HG03558 (cell line): ENCODE measurements around the gene CD96.
A peak's percentile ranks its signal among the peaks of the same experiment; 100 is the strongest.
"Not testable (repeated sequence)": the region's sequence is repeated elsewhere in the genome, so short reads cannot be mapped to it uniquely, and the experiment has no call there.

Experiments used
- ATAC-seq: cut with Tn5 transposase; IDR thresholded peaks from one replicate; pipeline ENCODE4 v1.9.1; 2021; ENCODE audit warnings: moderate number of reproducible peaks; ENCODE audit not compliant: unreplicated experiment; ENCODE audit errors: extremely low read depth

CD96 gene

GRCh38 chr3:111548092-111548491 is 6.1 kb downstream of the CD96 start:
- peak; percentile 42 for ATAC-seq

GRCh38 chr3:111548756-111549155 is 6.8 kb downstream of the CD96 start:
- ATAC-seq: no peak

GRCh38 chr3:111561902-111562301 is 19.9 kb downstream of the CD96 start:
- not testable (repeated sequence) for ATAC-seq

DNA sequence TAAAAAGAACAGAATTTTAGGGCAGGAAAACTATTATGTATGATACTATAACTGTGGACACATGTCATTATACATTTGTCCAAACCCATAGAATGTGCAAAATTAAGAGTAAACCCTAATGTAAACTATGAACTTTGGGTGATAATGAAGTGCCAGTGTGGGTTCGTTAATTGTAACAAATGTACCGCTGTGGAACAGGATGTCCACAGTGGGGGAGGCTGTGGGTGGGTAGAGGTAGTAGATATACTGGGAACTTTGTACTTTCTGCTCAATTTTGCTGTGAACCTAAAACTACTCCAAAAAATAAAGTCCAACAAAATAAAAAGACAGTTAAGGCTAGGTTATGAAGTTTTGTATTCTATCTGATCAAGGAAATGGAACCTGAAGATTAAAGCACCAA is 24.8 kb downstream of the CD96 start:
- no peak for ATAC-seq

DNA sequence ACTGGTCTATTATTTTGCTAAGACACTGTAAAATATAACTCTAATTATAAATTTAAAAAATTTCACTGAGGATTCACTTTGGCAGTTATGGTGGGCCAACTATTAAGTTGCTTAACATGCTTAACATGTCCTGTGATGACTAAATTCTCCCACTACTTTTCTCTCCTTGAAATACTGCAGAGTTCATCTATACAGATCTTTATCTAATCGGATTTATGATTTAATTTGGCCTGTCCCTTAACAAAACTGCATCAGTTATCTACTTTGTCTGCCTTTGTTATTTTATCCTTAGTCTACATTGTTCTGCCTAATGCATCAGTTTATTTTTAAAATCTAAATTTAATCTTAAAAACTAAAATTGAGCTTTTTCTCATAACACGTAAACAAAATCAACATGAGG is 26.4 kb downstream of the CD96 start:
- ATAC-seq: no peak

DNA sequence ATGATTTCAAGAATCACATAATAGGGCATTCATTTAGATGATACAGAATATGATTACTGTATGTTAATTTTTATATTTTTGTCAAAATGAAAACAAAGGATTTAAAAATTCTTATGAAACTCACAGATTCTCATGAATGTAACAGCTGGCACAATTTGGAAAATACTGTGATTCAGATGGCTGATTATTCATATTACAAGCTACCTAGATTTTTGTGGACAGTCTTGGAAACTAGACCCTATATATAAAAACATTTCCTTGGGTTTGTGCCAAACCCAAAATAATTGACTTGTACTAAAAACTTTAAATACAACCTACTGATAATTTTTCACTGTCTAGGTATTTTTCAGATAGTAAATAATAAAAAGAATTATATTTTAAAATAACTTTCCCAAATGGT is 26.9 kb downstream of the CD96 start:
- no peak for ATAC-seq

DNA sequence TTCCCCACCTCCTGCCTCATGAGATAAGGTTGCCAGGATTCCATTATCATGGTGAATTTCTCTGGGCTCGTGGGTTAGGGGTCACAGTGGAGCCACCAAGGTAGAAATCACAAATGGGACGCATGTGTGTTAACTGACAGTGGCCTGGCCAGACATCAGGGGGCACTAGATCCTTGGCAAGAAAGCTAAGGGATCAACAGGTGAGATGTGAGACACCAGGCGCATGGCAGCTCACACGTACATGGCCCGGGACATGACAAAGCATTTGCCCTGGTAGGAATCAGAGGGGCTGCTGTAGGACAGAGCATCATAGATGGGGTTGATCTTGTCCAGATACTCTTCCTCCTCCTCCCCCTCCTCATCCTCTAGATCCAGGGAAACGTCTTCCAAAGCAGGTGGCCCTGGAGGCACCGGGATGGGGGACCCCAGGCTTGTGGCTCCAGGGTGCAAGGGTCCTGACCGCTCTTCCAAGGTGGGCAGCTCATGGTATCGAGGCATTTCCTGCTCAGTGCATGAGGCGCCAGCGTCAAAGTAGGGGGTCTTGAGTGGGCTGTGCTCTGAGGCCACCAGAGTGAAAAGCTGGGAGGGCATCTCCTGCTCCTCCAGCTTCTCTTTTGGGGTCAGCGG is 28.5 kb downstream of the CD96 start:
- ATAC-seq: no peak

DNA sequence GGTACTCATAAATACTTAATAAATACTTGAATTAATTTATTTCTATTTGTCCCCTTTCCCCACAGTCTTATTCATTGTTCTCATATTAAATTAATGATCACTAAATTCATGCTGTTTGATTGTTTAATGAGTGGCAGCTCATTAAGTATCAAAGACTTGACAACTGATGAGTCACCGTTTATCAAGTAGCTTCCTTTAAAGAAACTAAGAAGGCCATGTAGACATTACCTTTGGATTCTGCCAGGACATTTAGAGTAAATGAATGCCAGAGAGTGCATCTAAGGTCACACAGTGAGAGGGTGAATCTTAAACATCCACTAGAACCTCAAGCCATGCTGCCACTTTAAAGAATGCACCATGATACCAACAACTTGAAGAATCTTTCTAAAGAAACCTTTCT is 29.3 kb downstream of the CD96 start:
- ATAC-seq: no peak

- ATAC-seq: no peak
These were observed 30.0 kb downstream of the CD96 start for GRCh38 chr3:111571907-111572460.

- no peak for ATAC-seq
These were observed 35.1 kb downstream of the CD96 start for GRCh38 chr3:111577113-111577512.

GRCh38 chr3:111577798-111578685 is 36.0 kb downstream of the CD96 start:
- ATAC-seq: peak; percentile 90

GRCh38 chr3:111578867-111579266 is 36.9 kb downstream of the CD96 start:
- ATAC-seq: no peak

- ATAC-seq: no peak
These were observed 37.5 kb downstream of the CD96 start for GRCh38 chr3:111579495-111579894.

DNA sequence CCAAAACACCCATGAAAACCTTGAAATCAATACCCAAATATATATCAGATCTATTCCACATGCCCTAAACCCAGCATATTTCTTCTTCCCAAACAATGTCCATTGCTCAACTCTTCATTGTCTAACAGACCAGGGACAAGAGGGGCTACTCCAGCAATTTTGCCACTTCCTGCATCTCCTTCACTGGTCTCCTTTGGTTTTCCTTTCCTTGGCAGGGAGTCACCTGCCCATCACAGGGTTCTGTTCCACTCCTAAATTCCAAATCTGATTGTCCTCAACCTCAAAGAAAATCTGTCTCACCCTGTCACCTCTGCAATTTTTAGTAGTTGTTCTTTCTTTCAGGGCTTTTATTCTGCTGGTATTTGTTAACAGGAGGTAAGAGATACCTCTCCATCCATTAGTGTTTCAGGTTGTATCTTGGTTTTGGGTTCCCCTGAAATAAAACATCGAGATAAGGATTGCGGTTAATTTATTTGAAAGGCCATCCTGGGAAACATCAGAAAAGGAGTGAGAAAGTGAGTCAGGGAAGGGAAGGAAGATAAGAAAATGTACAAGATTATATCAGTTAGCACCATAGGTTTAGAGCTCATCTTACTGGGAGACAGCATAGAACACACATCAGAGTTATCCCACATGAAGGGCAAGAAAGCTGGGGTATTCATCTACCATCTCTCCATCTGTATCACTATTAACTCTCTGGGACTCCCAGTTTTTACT is 39.6 kb downstream of the CD96 start:
- ATAC-seq: no peak

- ATAC-seq: no peak
These were observed 40.1 kb downstream of the CD96 start for GRCh38 chr3:111582120-111582474.

DNA sequence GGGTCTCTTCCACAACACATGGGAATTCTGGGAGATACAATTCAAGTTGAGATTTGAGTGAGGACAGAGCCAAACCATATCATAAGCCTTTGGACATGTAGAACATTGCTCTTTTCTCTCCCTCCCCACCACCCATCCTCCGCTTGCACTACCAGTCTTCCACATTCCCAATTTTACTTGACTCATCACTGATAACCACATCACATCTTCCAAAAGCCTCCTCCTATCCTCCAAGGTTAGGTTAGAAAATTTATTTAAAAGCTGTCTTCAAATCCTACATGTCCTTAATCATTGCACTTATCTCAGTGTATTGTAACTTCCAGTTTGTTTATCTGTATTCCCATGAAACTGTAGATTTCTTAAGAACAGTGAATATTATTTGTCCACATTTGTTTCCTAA is 42.7 kb downstream of the CD96 start:
- no peak for ATAC-seq

GRCh38 chr3:111585217-111585616 is 43.2 kb downstream of the CD96 start:
- ATAC-seq: no peak

GRCh38 chr3:111588527-111588926 is 46.5 kb downstream of the CD96 start:
- ATAC-seq: no peak

- no peak for ATAC-seq
These were observed 47.5 kb downstream of the CD96 start for GRCh38 chr3:111589303-111590142.

GRCh38 chr3:111590143-111590491 is 48.1 kb downstream of the CD96 start:
- ATAC-seq: no peak
